ENCODE data around the gene GNA14. TPM values are rescaled to one million over a fixed set of nuclear protein-coding genes. Genes with fewer than 3 reads are reported as not detected.
"Not testable (repeated sequence)": the region's sequence is repeated elsewhere in the genome, so short reads cannot be mapped to it uniquely, and the experiment has no call there.

GNA14 gene
- total RNA-seq, 1 donor from 2014 or later = 0.14 TPM

GRCh38 chr9:77421506-77422265, 226.4 kb downstream of the GNA14 start:
- H3K4me1 Mint-ChIP-seq (ENCODE audit: low read depth) = peaks cover 8% of the 10 kb centered on the region

GRCh38 chr9:77420641-77421040, 227.5 kb downstream of the GNA14 start:
- no peak for TF ChIP-seq CTCF (IDR thresholded peaks at IDR 0.05; ENCODE audit: unreplicated experiment)
- no peak for DNase-seq (ENCODE audit: low spot score, unreplicated experiment)
- Mint-ChIP-seq H3K27ac (no peak overlapping the region), H3K4me3 (ENCODE audit: low read depth) (no peak overlapping the region), H3K36me3 (ENCODE audit: insufficient read depth) (peaks cover 3% of the 10 kb centered on the region), H3K9me3 (ENCODE audit: low read depth) (peaks cover 5% of the 10 kb centered on the region), H3K27me3 (no peaks in the 10 kb centered on the region), H3K4me1 (ENCODE audit: low read depth) (peaks cover 9% of the 10 kb centered on the region)

More at GRCh38 chr9:77421506-77422265, 226.4 kb downstream of the GNA14 start:
- peaks cover 5% of the 10 kb centered on the region for H3K9me3 Mint-ChIP-seq (ENCODE audit: low read depth)
- no peak for TF ChIP-seq CTCF (IDR thresholded peaks at IDR 0.05; ENCODE audit: unreplicated experiment)
- DNase-seq (ENCODE audit: low spot score, unreplicated experiment) = no peak
- no peak overlapping the region for H3K4me3 Mint-ChIP-seq (ENCODE audit: low read depth)
- no peaks in the 10 kb centered on the region for H3K27me3 Mint-ChIP-seq
- no peak overlapping the region for H3K27ac Mint-ChIP-seq
- H3K36me3 Mint-ChIP-seq (ENCODE audit: insufficient read depth) = peaks cover 3% of the 10 kb centered on the region

DNA sequence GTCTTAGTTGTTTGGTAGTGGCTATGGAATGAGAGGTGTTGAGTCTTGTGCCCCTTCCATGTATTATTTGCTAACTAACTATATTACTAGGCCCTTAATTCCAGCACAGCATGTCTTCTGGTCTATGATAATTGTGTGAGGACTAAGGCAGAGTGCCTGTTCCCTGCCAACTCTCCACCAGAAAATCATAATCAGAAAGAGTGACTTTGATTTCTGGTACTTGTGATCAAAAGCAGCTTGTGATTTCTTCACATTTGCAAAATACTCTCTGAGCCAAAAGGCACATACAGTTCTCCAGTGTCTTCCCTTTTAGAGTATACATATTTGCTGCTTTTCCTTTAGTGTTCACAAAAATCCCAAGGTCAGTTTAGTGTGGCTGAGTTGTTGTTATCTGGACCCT, 229.9 kb downstream of the GNA14 start:
- DNase-seq (ENCODE audit: low spot score, unreplicated experiment) = no peak
- TF ChIP-seq CTCF (IDR thresholded peaks at IDR 0.05; ENCODE audit: unreplicated experiment) = no peak
- Mint-ChIP-seq H3K36me3 (ENCODE audit: insufficient read depth) (peaks cover 2% of the 10 kb centered on the region), H3K27me3 (no peaks in the 10 kb centered on the region), H3K27ac (no peak overlapping the region), H3K4me1 (ENCODE audit: low read depth) (peaks cover 9% of the 10 kb centered on the region), H3K4me3 (ENCODE audit: low read depth) (no peak overlapping the region), H3K9me3 (ENCODE audit: low read depth) (no peaks in the 10 kb centered on the region)

DNA sequence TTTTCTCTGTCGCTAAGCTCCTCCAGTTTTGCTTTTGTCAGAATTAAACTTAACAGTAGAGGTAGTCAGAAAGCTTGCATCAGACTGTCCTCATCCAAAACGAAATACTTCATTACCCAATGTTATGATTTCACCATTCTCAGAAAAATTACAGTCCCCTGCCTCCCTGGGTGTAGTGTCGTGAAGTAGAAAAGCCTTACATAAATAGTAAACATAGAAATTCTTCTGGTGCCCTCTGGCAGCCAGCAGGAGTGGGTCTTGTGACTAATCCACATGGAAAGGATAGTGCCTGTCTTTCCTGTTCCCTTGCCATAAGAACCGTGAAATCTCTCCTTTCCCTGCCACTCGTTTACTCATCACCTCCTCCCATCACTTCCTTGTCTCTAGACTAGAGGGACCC, 230.6 kb downstream of the GNA14 start:
- peaks cover 9% of the 10 kb centered on the region for H3K4me1 Mint-ChIP-seq (ENCODE audit: low read depth)
- no peaks in the 10 kb centered on the region for H3K27me3 Mint-ChIP-seq
- no peaks in the 10 kb centered on the region for H3K9me3 Mint-ChIP-seq (ENCODE audit: low read depth)
- TF ChIP-seq CTCF (IDR thresholded peaks at IDR 0.05; ENCODE audit: unreplicated experiment) = no peak
- H3K4me3 Mint-ChIP-seq (ENCODE audit: low read depth) = no peak overlapping the region
- no peak for DNase-seq (ENCODE audit: low spot score, unreplicated experiment)
- no peak overlapping the region for H3K27ac Mint-ChIP-seq
- peaks cover 2% of the 10 kb centered on the region for H3K36me3 Mint-ChIP-seq (ENCODE audit: insufficient read depth)

- not testable (repeated sequence) for H3K27ac Mint-ChIP-seq; H3K4me3 Mint-ChIP-seq (ENCODE audit: low read depth); H3K27me3 Mint-ChIP-seq; H3K4me1 Mint-ChIP-seq (ENCODE audit: low read depth); DNase-seq (ENCODE audit: low spot score, unreplicated experiment)
- peaks cover 46% of the 10 kb centered on the region for H3K36me3 Mint-ChIP-seq (ENCODE audit: insufficient read depth)
- H3K9me3 Mint-ChIP-seq (ENCODE audit: low read depth) = peaks cover 21% of the 10 kb centered on the region
Measured at GRCh38 chr9:77408521-77408920, 239.6 kb downstream of the GNA14 start.

DNA sequence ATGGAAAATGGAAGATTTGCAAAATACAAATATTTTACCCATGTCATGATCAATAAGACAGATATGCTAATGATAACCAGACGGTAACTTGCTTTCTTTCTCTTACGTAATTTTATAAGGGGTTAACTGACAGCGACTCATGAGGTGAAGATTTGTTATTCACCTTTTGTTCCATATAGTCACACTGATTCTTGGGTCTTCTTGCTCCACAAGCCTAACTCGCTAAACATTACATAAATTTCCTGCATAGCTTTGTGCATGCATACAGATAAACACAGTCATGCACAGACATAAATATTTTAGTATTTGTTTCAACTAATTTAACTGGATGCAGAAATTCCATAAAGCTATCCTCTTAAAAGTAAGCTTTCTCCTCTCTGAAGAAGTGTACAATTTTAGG, 244.9 kb downstream of the GNA14 start:
- Mint-ChIP-seq H3K9me3 (ENCODE audit: low read depth) (peaks cover 8% of the 10 kb centered on the region), H3K4me3 (ENCODE audit: low read depth) (no peak overlapping the region), H3K4me1 (ENCODE audit: low read depth) (no peaks in the 10 kb centered on the region), H3K27me3 (no peaks in the 10 kb centered on the region), H3K36me3 (ENCODE audit: insufficient read depth) (peaks cover 23% of the 10 kb centered on the region), H3K27ac (no peak overlapping the region)
- no peak for DNase-seq (ENCODE audit: low spot score, unreplicated experiment)
- TF ChIP-seq CTCF (IDR thresholded peaks at IDR 0.05; ENCODE audit: unreplicated experiment) = no peak
